Measurements from ENCODE around the gene NTNG1. TPM values are rescaled to one million over a fixed set of nuclear protein-coding genes. Genes with fewer than 3 reads are reported as not detected.
A peak's percentile ranks its signal among the peaks of the same experiment; 100 is the strongest.

NTNG1 gene
- total RNA-seq, 6 donors from 2014 or later: 1.5 to 11.5 (median 6.8) TPM

DNA sequence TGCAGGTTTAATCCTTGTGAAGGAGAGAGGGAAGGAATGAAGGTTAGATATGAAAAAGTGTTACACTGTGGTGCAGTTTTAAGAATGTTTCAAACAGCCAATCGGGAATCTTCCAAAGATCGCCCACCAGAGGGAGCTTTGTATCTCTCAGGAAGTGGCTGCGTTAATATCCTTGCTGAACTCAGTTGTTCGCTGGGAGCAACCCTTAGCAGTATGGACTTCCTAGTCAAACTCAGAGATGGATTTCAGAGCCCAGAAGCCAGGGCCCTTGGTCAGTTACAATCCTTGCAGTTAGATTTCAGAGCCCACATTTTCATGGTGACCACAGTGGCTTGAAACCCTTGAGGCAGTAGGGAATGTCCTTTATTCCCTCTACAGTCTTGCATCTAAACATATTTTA, 136.2 kb downstream of the NTNG1 start:
- no peak overlapping the region for H3K4me3 ChIP-seq
- WGBS, 2 donors: 27 to 32% methylated on average over 4 of the region's 4 CpGs
- ATAC-seq (ENCODE audit: low FRiP score in 2 of 2) (peak in 1 of 2 donors; percentile 69), DNase-seq (no peak)
- peaks cover 0 to 5% (median 2%) of the 10 kb centered on the region in 4 donors for H3K4me1 ChIP-seq
- H3K36me3 ChIP-seq: no peaks in the 10 kb centered on the region
- H3K27ac ChIP-seq: no peak overlapping the region
- TF ChIP-seq EP300 (IDR thresholded peaks at IDR 0.05): no peak
- TF ChIP-seq POLR2A (IDR thresholded peaks at IDR 0.05): no peak
- TF ChIP-seq, protein P1, sequence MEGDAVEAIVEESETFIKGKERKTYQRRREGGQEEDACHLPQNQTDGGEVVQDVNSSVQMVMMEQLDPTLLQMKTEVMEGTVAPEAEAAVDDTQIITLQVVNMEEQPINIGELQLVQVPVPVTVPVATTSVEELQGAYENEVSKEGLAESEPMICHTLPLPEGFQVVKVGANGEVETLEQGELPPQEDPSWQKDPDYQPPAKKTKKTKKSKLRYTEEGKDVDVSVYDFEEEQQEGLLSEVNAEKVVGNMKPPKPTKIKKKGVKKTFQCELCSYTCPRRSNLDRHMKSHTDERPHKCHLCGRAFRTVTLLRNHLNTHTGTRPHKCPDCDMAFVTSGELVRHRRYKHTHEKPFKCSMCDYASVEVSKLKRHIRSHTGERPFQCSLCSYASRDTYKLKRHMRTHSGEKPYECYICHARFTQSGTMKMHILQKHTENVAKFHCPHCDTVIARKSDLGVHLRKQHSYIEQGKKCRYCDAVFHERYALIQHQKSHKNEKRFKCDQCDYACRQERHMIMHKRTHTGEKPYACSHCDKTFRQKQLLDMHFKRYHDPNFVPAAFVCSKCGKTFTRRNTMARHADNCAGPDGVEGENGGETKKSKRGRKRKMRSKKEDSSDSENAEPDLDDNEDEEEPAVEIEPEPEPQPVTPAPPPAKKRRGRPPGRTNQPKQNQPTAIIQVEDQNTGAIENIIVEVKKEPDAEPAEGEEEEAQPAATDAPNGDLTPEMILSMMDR (IDR thresholded peaks at IDR 0.05): peak in 5 of 6 experiments; percentile 17 to 42 (median 26)
- no peak for TF ChIP-seq POLR2AphosphoS5 (IDR thresholded peaks at IDR 0.05)
- H3K27me3 ChIP-seq: no peaks in the 10 kb centered on the region
- H3K9me3 ChIP-seq: no peaks in the 10 kb centered on the region

DNA sequence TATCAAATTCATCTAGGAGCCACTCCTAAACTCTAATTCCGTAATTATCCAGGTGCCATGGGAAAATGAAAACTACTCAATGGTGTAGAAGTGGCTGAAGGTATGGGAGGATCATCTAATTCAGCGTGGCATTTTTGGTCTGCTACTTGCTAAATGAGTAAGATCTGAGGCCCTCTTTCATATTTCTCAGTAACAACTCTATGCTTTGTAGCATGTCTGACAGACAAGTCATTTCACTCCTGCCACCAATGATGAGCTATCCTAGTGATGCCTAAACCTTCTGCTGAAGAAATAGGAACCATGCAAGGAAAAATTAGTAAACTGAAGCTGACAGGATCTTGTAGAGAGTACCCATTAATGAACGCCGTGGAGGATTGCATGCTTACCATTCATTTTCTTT, 145.3 kb downstream of the NTNG1 start:
- Histone ChIP-seq H3K27ac (no peak overlapping the region), H3K4me3 (no peak overlapping the region), H3K9me3 (no peaks in the 10 kb centered on the region), H3K27me3 (no peaks in the 10 kb centered on the region), H3K36me3 (no peaks in the 10 kb centered on the region), H3K4me1 (no peaks in the 10 kb centered on the region)
- WGBS, 2 donors: 87 to 91% methylated on average over 4 of the region's 4 CpGs
- DNase-seq (no peak), ATAC-seq (ENCODE audit: low FRiP score in 2 of 2) (no peak)
- no peak for TF ChIP-seq POLR2A (IDR thresholded peaks at IDR 0.05)
- TF ChIP-seq, protein P1 (IDR thresholded peaks at IDR 0.05): no peak
- TF ChIP-seq POLR2AphosphoS5 (IDR thresholded peaks at IDR 0.05): no peak

DNA sequence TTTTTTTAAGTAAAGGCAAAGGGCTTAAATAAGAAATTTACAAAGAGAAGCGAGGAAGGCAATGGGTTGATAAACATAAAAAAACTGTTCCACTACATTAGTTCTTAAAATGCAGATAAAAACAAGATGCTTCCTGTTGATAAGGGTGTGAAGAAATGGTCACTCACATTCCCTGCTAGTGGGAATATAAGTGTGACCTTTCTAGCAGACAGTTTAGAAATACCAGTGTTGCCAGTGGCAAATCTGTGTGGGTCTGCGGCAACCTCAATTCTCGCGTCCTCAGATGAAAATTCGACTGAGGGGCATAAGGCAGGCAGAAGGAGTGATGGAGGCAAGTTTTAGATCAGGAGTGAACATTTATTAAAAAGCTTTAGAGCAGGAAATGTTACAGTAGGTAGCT, 151.1 kb downstream of the NTNG1 start:
- H3K9me3 ChIP-seq: no peaks in the 10 kb centered on the region
- H3K27me3 ChIP-seq: no peaks in the 10 kb centered on the region
- no peaks in the 10 kb centered on the region for H3K36me3 ChIP-seq
- H3K4me1 ChIP-seq: no peaks in the 10 kb centered on the region
- no peak for DNase-seq
- no peak for ATAC-seq (ENCODE audit: low FRiP score in 2 of 2)
- TF ChIP-seq EP300 (IDR thresholded peaks at IDR 0.05) (no peak), POLR2A (IDR thresholded peaks at IDR 0.05) (no peak), POLR2AphosphoS5 (IDR thresholded peaks at IDR 0.05) (no peak)
- TF ChIP-seq, protein P1 (IDR thresholded peaks at IDR 0.05): no peak
- no peak overlapping the region for H3K27ac ChIP-seq
- WGBS, 2 donors: 60 to 71% methylated on average over 5 of the region's 5 CpGs
- H3K4me3 ChIP-seq: no peak overlapping the region

DNA sequence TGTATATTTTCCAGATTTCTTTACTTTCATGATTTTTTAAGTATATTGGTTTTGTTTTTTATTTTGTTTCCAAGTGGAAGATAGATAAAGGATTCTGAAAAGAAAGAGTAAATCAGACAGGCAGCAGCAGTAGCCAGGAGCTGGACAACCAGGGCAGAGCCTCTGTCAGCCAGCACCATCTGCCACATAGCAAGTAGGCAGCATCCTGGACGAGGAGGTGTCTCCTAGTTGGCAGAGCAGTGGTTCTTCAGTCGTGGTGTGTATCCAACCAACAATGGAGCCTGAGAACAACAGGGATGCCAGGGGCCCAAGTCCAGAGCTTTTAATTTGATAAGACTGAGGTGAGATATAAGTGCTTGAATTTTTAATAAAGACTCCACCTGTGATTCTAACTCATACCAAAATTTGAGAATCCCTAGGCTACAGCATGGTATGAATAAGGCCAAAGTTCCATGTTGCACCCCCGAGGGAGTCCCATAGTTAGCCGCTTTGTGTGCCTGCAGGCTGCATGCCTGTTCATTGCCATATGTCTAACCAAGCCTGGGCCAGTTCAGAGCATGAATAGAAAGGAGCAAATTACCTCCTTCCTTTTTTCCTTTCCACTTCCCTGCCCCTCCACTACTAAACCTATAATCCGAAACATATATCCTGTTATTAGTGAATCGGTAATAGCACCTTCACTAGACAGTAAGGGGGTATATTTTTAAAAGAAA, 153.2 kb downstream of the NTNG1 start:
- no peaks in the 10 kb centered on the region for H3K9me3 ChIP-seq
- DNase-seq (no peak), ATAC-seq (ENCODE audit: low FRiP score in 2 of 2) (no peak)
- WGBS, 2 donors: 88 to 91% methylated on average over 6 of the region's 6 CpGs
- H3K4me1 ChIP-seq: no peaks in the 10 kb centered on the region
- no peaks in the 10 kb centered on the region for H3K27me3 ChIP-seq
- no peaks in the 10 kb centered on the region for H3K36me3 ChIP-seq
- H3K4me3 ChIP-seq: no peak overlapping the region
- H3K27ac ChIP-seq: no peak overlapping the region
- TF ChIP-seq EP300 (IDR thresholded peaks at IDR 0.05) (no peak), POLR2A (IDR thresholded peaks at IDR 0.05) (no peak)

DNA sequence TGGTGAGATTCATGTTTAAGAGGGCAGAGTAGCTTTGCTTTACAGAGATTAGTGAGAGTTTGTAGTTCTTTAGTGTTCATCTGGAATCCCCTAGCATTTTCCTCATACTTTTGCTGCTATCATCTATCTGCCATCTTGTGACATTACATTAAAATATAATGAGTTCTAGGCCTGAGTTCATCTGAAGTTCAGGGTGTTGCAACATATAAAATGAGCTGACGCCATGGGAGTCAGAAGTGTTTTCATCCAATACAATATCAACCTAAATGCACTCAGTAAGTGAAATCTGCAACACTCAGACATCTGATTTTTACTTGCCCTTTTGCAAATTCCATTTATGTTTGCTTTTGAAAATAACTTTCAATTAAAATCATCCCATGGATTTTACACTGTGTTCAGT, 153.8 kb downstream of the NTNG1 start:
- Histone ChIP-seq H3K27me3 (no peaks in the 10 kb centered on the region), H3K4me1 (no peaks in the 10 kb centered on the region), H3K9me3 (no peaks in the 10 kb centered on the region), H3K27ac (no peak overlapping the region), H3K36me3 (no peaks in the 10 kb centered on the region), H3K4me3 (no peak overlapping the region)
- ATAC-seq (ENCODE audit: low FRiP score in 2 of 2) (no peak), DNase-seq (no peak)
- 47 to 85% methylated on average over 1 of the region's 1 CpG for WGBS, 2 donors
- TF ChIP-seq POLR2AphosphoS5 (IDR thresholded peaks at IDR 0.05) (no peak), POLR2A (IDR thresholded peaks at IDR 0.05) (no peak), EP300 (IDR thresholded peaks at IDR 0.05) (no peak)
- TF ChIP-seq, protein P1 (IDR thresholded peaks at IDR 0.05): no peak
